ENCODE measurements around the gene RHPN2.
"Not testable (repeated sequence)": the region's sequence is repeated elsewhere in the genome, so short reads cannot be mapped to it uniquely, and the experiment has no call there.

The RHPN2 gene

GRCh38 chr19:32971012-32971595, 93.6 kb downstream of the RHPN2 start:
- no peak for DNase-seq

GRCh38 chr19:32969549-32969948, 95.1 kb downstream of the RHPN2 start:
- DNase-seq, result no peak

- no peak for DNase-seq
These were observed 97.9 kb downstream of the RHPN2 start for GRCh38 chr19:32966750-32967149.

GRCh38 chr19:32945260-32945659, 119.4 kb downstream of the RHPN2 start:
- DNase-seq, result no peak

- not testable (repeated sequence) for DNase-seq
These were observed 123.4 kb downstream of the RHPN2 start for GRCh38 chr19:32941273-32941672.

- DNase-seq, result no peak
These were observed 128.6 kb downstream of the RHPN2 start for GRCh38 chr19:32936065-32936464.

GRCh38 chr19:32935629-32936028, 129.1 kb downstream of the RHPN2 start:
- no peak for DNase-seq

- DNase-seq, result no peak
These were observed 131.1 kb downstream of the RHPN2 start for GRCh38 chr19:32933571-32933970.

GRCh38 chr19:32930567-32930966, 134.1 kb downstream of the RHPN2 start:
- DNase-seq, result no peak

GRCh38 chr19:32928806-32929205, 135.9 kb downstream of the RHPN2 start:
- DNase-seq, result no peak
